GM21447 (cell line): ENCODE results near the gene CCDC102A.

Experiments
- ATAC-seq: cut with Tn5 transposase; IDR thresholded peaks from one replicate; pipeline ENCODE4 v1.9.1; 2021; ENCODE audit not compliant: unreplicated experiment

CCDC102A gene

GRCh38 chr16:57462978-57463362, 73.4 kb downstream of the CCDC102A start:
- no peak for ATAC-seq

- ATAC-seq, result peak; percentile 82
These were observed 74.0 kb downstream of the CCDC102A start, which contains the start of gene POLR2C for GRCh38 chr16:57462209-57462977. POLR2C (plus strand) TSS chr16:57462679; CDS start chr16:57462725, 46 bp downstream.
